Endothelial cell of umbilical vein (primary cell): ENCODE results near the gene GRIK3. TPM values are rescaled to one million over a fixed set of nuclear protein-coding genes. Genes with fewer than 3 reads are reported as not detected.

Experiments used
- BruUV-seq: library from RNA; stranded (reverse); fragments of 400-500 nt; replicated peaks from 2 replicates; lab custom pipeline; 2021; lab: Mats Ljungman, UMichigan
- CTCF ChIA-PET: fragments of 300-600, 350-600 bp; sonication (Branson Sonifier 250); formaldehyde crosslinking; loops from one replicate; lab custom pipeline; 2021; ENCODE audit warnings: antibody characterized with exemption, inconsistent platforms; lab: Charles Lee
- POLR2A ChIA-PET: fragments of 300-600, 350-600 bp; sonication (Branson Sonifier 250); formaldehyde crosslinking; loops from one replicate; lab custom pipeline; 2021; ENCODE audit warnings: antibody characterized with exemption, inconsistent platforms; lab: Charles Lee
- DNase-seq: peaks from one replicate; pipeline ENCODE4 v3.0.0-alpha.2; 2011; ENCODE audit warnings: low read depth, low spot score
- FAIRE-seq: peaks from 2 replicates; lab custom pipeline; 2011; peaks lifted over from hg19 to GRCh38; lab: Jason Lieb, UNC
- H2AFZ ChIP-seq: 2 replicates; pipeline ENCODE4 v1.6.0; 2012; ENCODE audit warnings: low read depth, low read length, control low read depth, inconsistent platforms
- H3K27ac ChIP-seq: 2 replicates; pipeline ENCODE4 v1.5.1; 2011; ENCODE audit warnings: low read depth, mild to moderate bottlenecking, control low read depth, low read length, moderate library complexity; ENCODE audit not compliant: insufficient read depth
- H3K27me3 ChIP-seq, 2 experiments: 2 replicates each; pipeline versions ENCODE4 v1.6.0 to v1.6.1; 2011; ENCODE audit warnings: low read length in 2 of 2, mixed read lengths in 1 of 2; ENCODE audit not compliant: control insufficient read depth in 2 of 2, insufficient read depth in 2 of 2
- H3K36me3 ChIP-seq, 2 experiments: 2 replicates in 1 of 2; 3 replicates in 1 of 2; pipeline ENCODE4 v1.5.1; 2011; ENCODE audit warnings: low read length in 2 of 2, mild to moderate bottlenecking in 1 of 2, moderate library complexity in 1 of 2; ENCODE audit not compliant: control insufficient read depth in 2 of 2, insufficient read depth in 2 of 2; ENCODE audit errors: extremely low read depth in 1 of 2
- H3K4me1 ChIP-seq: 3 replicates; pipeline ENCODE4 v1.5.1; 2011; ENCODE audit warnings: mild to moderate bottlenecking, low read length; ENCODE audit not compliant: control insufficient read depth, insufficient read depth; ENCODE audit errors: extremely low read depth
- H3K4me2 ChIP-seq: 2 replicates; pipeline ENCODE4 v1.6.1; 2011; ENCODE audit warnings: low read length, control low read depth, mixed read lengths; ENCODE audit not compliant: insufficient read depth
- H3K4me3 ChIP-seq, 3 experiments: fragments of 200-600 bp in 1 of 3; sonication (generic), shearing (Covaris generic) in 1 of 3; replicated peaks in 1 of 3; 2 replicates each; pipeline ENCODE4 v1.5.1; 2011 to 2016; ENCODE audit warnings: control low read depth in 3 of 3, low read length in 3 of 3, mild to moderate bottlenecking in 2 of 3, inconsistent platforms in 1 of 3, low read depth in 1 of 3, moderate library complexity in 1 of 3; ENCODE audit not compliant: insufficient read depth in 1 of 3
- H3K79me2 ChIP-seq: 2 replicates; pipeline ENCODE4 v1.6.0; 2012; ENCODE audit warnings: low read length, inconsistent platforms; ENCODE audit not compliant: control insufficient read depth, insufficient read depth
- H3K9ac ChIP-seq: replicated peaks from 2 replicates; pipeline ENCODE3; 2011; ENCODE audit warnings: low read length, control low read depth; ENCODE audit not compliant: insufficient read depth; ENCODE audit errors: extremely low read depth
- H3K9me1 ChIP-seq: replicated peaks from 3 replicates; pipeline ENCODE4 v1.6.0; 2011; ENCODE audit warnings: mild to moderate bottlenecking, low read length; ENCODE audit not compliant: control insufficient read depth, insufficient read depth; ENCODE audit errors: extremely low read depth
- H3K9me3 ChIP-seq: replicated peaks from 2 replicates; pipeline ENCODE4 v1.5.1; 2012; ENCODE audit warnings: low read length, inconsistent platforms; ENCODE audit not compliant: control insufficient read depth, insufficient read depth
- H4K20me1 ChIP-seq: replicated peaks from 2 replicates; pipeline ENCODE3; 2011; ENCODE audit warnings: mild to moderate bottlenecking, low read length; ENCODE audit not compliant: control insufficient read depth, insufficient read depth; ENCODE audit errors: extremely low read depth
- CTCF ChIP-seq, 2 donors: IDR thresholded peaks; 1 replicate in 1 of 2; 2 replicates in 1 of 2; pipeline ENCODE4 v1.5.1; 2011; ENCODE audit warnings: low read length in 2 of 2, mild to moderate bottlenecking in 2 of 2, moderate library complexity in 2 of 2, control low read depth in 1 of 2, inconsistent platforms in 1 of 2, low read depth in 1 of 2; ENCODE audit not compliant: insufficient read depth in 1 of 2; ENCODE audit errors: extremely low read depth in 1 of 2
- EZH2 ChIP-seq: IDR thresholded peaks from 2 replicates; pipeline ENCODE4 v1.6.1; 2012; ENCODE audit warnings: borderline replicate concordance, low read depth, mild to moderate bottlenecking, moderate library complexity, low read length, inconsistent platforms; ENCODE audit not compliant: severe bottlenecking
- FOS ChIP-seq: IDR thresholded peaks from 2 replicates; pipeline ENCODE4 v1.6.1; 2011; ENCODE audit warnings: mild to moderate bottlenecking, low read length, moderate library complexity, borderline replicate concordance; ENCODE audit not compliant: insufficient read depth
- GATA2 ChIP-seq: IDR thresholded peaks from 2 replicates; pipeline ENCODE4 v1.7.0; 2011; ENCODE audit warnings: low read depth, mild to moderate bottlenecking, moderate library complexity, mixed read lengths, low read length; ENCODE audit not compliant: insufficient read length, insufficient read depth
- JUN ChIP-seq: IDR thresholded peaks from 2 replicates; pipeline ENCODE4 v1.6.1; 2011; ENCODE audit warnings: borderline replicate concordance, low read depth; ENCODE audit not compliant: insufficient read length, insufficient read depth
- MAX ChIP-seq: IDR thresholded peaks from 2 replicates; pipeline ENCODE4 v1.6.1; 2011; ENCODE audit not compliant: insufficient read depth, insufficient read length
- MYC ChIP-seq: IDR thresholded peaks from one replicate; pipeline ENCODE4 v1.6.1; 2011; ENCODE audit warnings: mild to moderate bottlenecking, low read depth, low read length
- POLR2A ChIP-seq: IDR thresholded peaks from 2 replicates; pipeline ENCODE4 v1.6.1; 2012; ENCODE audit warnings: low read depth, mild to moderate bottlenecking, control low read depth, low read length
- POLR2AphosphoS5 ChIP-seq: IDR thresholded peaks from 2 replicates; pipeline ENCODE4 v1.6.1; 2012; ENCODE audit warnings: low read depth, mild to moderate bottlenecking, control low read depth, low read length, moderate library complexity; ENCODE audit not compliant: insufficient read depth
- dilution Hi-C: fragments of 300-500 bp; cut with MboI; formaldehyde crosslinking; loops from one replicate; pipeline ENCODE4 v1.15.0; 2019; ENCODE audit warnings: low sequenced_read_pairs; ENCODE audit not compliant: extremely low pct_ligation_motif_present
- intact Hi-C: fragments of 100-400 bp; cut with micrococcal nuclease; formaldehyde crosslinking; loops from one replicate; pipeline ENCODE4 v1.10.0; 2022
- polyA plus RNA-seq, 4 experiments: library from polyadenylated mRNA; depleted of rRNA in 3 of 4; stranded (reverse) in 3 of 4; unstranded in 1 of 4; fragments of >200 nt; gene quantifications; 2 replicates each; pipeline versions ENCODE4 v1.2.1 to v1.2.3, GENCODE V29; 2011 to 2012; ENCODE audit warnings: missing spikeins in 1 of 4
- total RNA-seq: library from RNA; stranded (reverse); gene quantifications from 2 replicates; pipeline ENCODE4 v1.2.3, GENCODE V29; 2021

Gene GRIK3
- total and polyA plus RNA-seq, 2 donors (not counting 3 experiments of a cell fraction or from before 2014, with no cell fraction given) = not detected

- Histone ChIP-seq H3K9me3 (no peaks in the 10 kb centered on the region), H3K27ac (no peak overlapping the region), H3K4me3 (no peak overlapping the region), H4K20me1 (no peaks in the 10 kb centered on the region), H3K4me1 (no peaks in the 10 kb centered on the region), H3K36me3 (no peaks in the 10 kb centered on the region), H2AFZ (no peak overlapping the region), H3K27me3 (no peaks in the 10 kb centered on the region), H3K79me2 (no peaks in the 10 kb centered on the region), H3K9ac (no peak overlapping the region), H3K9me1 (no peaks in the 10 kb centered on the region), H3K4me2 (no peak overlapping the region)
- dilution Hi-C loops (no loop called here), intact Hi-C loops (no loop called here)
- TF ChIP-seq JUN (no peak), MYC (no peak), FOS (no peak), MAX (no peak)
- ChIA-PET CTCF (no interaction called here), POLR2A (no interaction called here)
- FAIRE-seq (no peak), DNase-seq (no peak)
- BruUV-seq = no TSS peak
Observed at GRCh38 chr1:36965275-36966159, 68.8 kb downstream of the GRIK3 start.

GRCh38 chr1:36964830-36965229, 69.5 kb downstream of the GRIK3 start:
- BruUV-seq = no TSS peak
- Histone ChIP-seq H2AFZ (no peak overlapping the region), H3K4me1 (no peaks in the 10 kb centered on the region), H3K4me3 (no peak overlapping the region), H3K79me2 (no peaks in the 10 kb centered on the region), H3K27ac (no peak overlapping the region), H3K9me3 (no peaks in the 10 kb centered on the region), H4K20me1 (no peaks in the 10 kb centered on the region), H3K9me1 (no peaks in the 10 kb centered on the region), H3K4me2 (no peak overlapping the region), H3K9ac (no peak overlapping the region), H3K36me3 (no peaks in the 10 kb centered on the region), H3K27me3 (no peaks in the 10 kb centered on the region)
- no peak for DNase-seq
- intact Hi-C loops = no loop called here
- dilution Hi-C loops = no loop called here
- CTCF ChIA-PET = no interaction called here
- FAIRE-seq = no peak
- POLR2A ChIA-PET = no interaction called here
- TF ChIP-seq EZH2 (no peak), MYC (no peak), JUN (no peak), MAX (no peak), POLR2A (no peak), CTCF (IDR thresholded peaks at IDR 0.05; ENCODE audit: extremely low read depth in 1 of 2, insufficient read depth in 1 of 2, low read depth in 1 of 2, low read length in 2 of 2) (no peak), FOS (no peak), GATA2 (no peak), POLR2AphosphoS5 (no peak)
